GM13977 (cell line): ENCODE measurements around the gene TEAD1.
A peak's percentile ranks its signal among the peaks of the same experiment; 100 is the strongest.

Experiments
- DNase-seq: peaks from one replicate; pipeline ENCODE4 v3.0.0; 2012; ENCODE audit warnings: low spot score
- in situ Hi-C: fragments of 300-500 bp; cut with MboI; formaldehyde crosslinking; loops from one replicate; pipeline ENCODE4 v1.12.0; 2022; ENCODE audit warnings: low sequenced_read_pairs, low pct_unique_long_range_greater_than_20kb, mixed read lengths, inconsistent platforms; ENCODE audit not compliant: unreplicated experiment
- TF ChIP-seq, protein P1 (sequence below): IDR thresholded peaks from 2 replicates; pipeline ENCODE4 v1.5.1; 2012; ENCODE audit warnings: mild to moderate bottlenecking, control low read depth; ENCODE audit not compliant: insufficient read depth; ENCODE audit errors: extremely low read depth, missing control alignments

The TEAD1 gene

GRCh38 chr11:12767577-12767976 lies 93.4 kb downstream of the TEAD1 start:
- in situ Hi-C loops = no loop called here
- TF ChIP-seq, protein P1, sequence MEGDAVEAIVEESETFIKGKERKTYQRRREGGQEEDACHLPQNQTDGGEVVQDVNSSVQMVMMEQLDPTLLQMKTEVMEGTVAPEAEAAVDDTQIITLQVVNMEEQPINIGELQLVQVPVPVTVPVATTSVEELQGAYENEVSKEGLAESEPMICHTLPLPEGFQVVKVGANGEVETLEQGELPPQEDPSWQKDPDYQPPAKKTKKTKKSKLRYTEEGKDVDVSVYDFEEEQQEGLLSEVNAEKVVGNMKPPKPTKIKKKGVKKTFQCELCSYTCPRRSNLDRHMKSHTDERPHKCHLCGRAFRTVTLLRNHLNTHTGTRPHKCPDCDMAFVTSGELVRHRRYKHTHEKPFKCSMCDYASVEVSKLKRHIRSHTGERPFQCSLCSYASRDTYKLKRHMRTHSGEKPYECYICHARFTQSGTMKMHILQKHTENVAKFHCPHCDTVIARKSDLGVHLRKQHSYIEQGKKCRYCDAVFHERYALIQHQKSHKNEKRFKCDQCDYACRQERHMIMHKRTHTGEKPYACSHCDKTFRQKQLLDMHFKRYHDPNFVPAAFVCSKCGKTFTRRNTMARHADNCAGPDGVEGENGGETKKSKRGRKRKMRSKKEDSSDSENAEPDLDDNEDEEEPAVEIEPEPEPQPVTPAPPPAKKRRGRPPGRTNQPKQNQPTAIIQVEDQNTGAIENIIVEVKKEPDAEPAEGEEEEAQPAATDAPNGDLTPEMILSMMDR = no peak
- no peak for DNase-seq

DNA sequence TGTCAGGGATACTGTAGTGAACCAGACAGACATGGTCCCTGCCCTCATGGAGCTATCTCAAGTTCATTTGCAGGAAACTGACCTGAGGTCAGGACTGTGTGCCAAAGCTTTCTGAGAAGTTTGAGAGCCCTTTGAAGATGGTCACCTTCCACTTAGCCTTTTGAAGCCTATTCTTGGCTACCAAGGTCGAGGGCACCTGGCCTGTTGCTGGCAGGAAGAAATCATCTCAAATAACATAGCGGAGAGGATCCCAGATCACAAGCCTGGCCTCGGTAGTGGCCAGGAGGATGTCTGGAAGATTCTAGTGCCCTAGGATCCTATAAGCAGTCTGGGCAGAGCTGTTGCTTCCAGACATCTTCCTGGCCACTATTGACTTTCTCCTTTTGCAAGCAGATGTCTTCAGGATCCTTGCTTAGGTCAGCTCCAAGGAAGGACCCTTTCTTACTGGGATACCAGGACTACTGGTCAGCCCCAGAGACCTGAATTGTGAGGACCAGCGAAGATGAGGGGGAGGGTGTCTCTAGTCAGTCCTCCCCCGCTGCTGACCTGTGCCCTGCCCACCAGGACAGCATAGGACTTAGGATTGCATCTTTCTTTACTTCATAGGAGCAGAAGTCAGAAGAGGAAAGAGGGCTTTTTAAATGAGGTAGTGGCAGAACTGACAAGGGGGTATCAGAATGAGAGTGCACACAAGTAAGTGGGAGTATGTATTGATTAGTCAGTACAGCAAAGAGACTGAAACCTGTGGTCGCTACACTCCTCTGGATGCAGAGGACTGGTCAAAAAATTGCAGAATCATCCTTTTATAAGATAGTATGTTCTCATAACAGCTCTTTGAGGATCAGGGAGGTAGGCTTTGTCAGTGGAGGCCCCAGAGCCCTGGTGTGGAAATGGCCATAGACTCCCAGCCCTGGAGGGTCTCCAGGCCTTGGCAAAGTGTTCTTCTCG lies 94.8 kb downstream of the TEAD1 start:
- in situ Hi-C loops = no loop called here
- DNase-seq = peak; percentile 26
- TF ChIP-seq, protein P1 = no peak

- TF ChIP-seq, protein P1 = no peak
- in situ Hi-C loops = no loop called here
- no peak for DNase-seq
Measured at GRCh38 chr11:12769834-12770345, 95.7 kb downstream of the TEAD1 start.

DNA sequence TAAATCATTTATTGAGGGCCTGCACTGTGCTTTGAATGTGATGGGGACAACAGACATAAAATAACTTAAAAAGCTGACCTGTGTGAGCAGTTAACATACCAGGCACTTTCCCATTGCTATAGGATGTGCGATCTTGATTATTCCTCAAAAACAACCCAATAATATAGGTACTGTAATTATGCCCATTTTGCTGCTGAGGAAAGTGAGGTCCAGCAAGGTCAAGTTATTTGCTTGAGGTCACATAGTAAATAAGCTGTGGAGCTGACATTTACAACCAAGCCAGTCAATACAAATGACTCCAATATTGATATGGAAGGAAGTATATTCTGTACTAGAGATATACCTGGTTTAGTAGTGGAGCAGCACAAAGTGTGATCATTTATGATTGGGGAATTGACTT lies 96.2 kb downstream of the TEAD1 start:
- in situ Hi-C loops = no loop called here
- DNase-seq = no peak
- TF ChIP-seq, protein P1 = no peak

- TF ChIP-seq, protein P1 = no peak
- in situ Hi-C loops = no loop called here
- DNase-seq = no peak
Measured at GRCh38 chr11:12770966-12771597, 96.9 kb downstream of the TEAD1 start.

DNA sequence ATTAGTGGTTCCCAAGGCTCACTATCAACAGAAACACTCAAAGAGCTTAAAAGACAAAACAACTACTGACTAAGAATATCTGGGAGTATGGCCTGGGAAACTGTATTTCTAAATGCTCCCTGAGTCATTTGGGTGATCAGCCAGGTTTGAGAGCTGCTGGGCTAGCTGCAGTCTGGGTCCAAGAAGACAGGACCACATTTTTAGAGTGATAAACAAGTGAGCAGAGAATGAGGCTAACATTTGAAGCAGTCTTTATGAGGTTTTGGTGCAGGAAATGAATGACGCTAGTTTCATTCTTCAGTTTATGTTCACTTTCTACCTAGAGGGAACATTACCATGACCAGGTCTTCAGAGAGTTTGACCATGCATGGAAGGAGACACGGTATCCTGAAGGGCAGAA lies 97.7 kb downstream of the TEAD1 start:
- peak; percentile 15 for DNase-seq
- in situ Hi-C loops = no loop called here

More for the DNA sequence above, 97.7 kb downstream of the TEAD1 start:
- TF ChIP-seq, protein P1 = no peak
